Glutamatergic neuron (in vitro differentiated cells): ENCODE results near the gene NAV1. TPM values are rescaled to one million over a fixed set of nuclear protein-coding genes. Genes with fewer than 3 reads are reported as not detected.

Experiments
- DNase-seq: peaks from one replicate; pipeline ENCODE4 v3.0.0; 2022
- H3K27ac Mint-ChIP-seq: one replicate; pipeline ENCODE4 v1.8.0; 2020; ENCODE audit warnings: mild to moderate bottlenecking, mixed read lengths, inconsistent platforms; ENCODE audit not compliant: unreplicated experiment
- H3K27me3 Mint-ChIP-seq: one replicate; pipeline ENCODE4 v1.8.0; 2020; ENCODE audit warnings: mild to moderate bottlenecking, moderate library complexity, mixed read lengths, inconsistent platforms; ENCODE audit not compliant: unreplicated experiment
- H3K36me3 Mint-ChIP-seq: one replicate; pipeline ENCODE4 v1.8.0; 2020; ENCODE audit warnings: mild to moderate bottlenecking, mixed read lengths, inconsistent platforms; ENCODE audit not compliant: unreplicated experiment
- H3K4me1 Mint-ChIP-seq: one replicate; pipeline ENCODE4 v1.8.0; 2020; ENCODE audit warnings: mild to moderate bottlenecking, low read depth, mixed read lengths, inconsistent platforms; ENCODE audit not compliant: unreplicated experiment
- H3K4me3 Mint-ChIP-seq: one replicate; pipeline ENCODE4 v1.8.0; 2020; ENCODE audit warnings: mild to moderate bottlenecking, mixed read lengths, inconsistent platforms; ENCODE audit not compliant: unreplicated experiment
- H3K9me3 Mint-ChIP-seq: one replicate; pipeline ENCODE4 v1.8.0; 2020; ENCODE audit warnings: mild to moderate bottlenecking, moderate library complexity, mixed read lengths, inconsistent platforms; ENCODE audit not compliant: unreplicated experiment
- total RNA-seq: library from RNA; stranded (reverse); fragmentation: NEBNext Ultra II Directional; extraction: Animal tissue kit (Norgen Biotek cat#: 25700); gene quantifications from one replicate; pipeline ENCODE4 v1.2.1, GENCODE V29; 2021; ENCODE audit not compliant: unreplicated experiment
- TF ChIP-seq, protein P1 (sequence below): fragments of 200-600 bp; sonication (generic); IDR thresholded peaks from one replicate; pipeline ENCODE4 v1.5.0; 2021; ENCODE audit not compliant: partially characterized antibody, unreplicated experiment

Gene NAV1
- total RNA-seq, 1 donor from 2014 or later: 124 TPM

- H3K4me1 Mint-ChIP-seq: peaks cover 7% of the 10 kb centered on the region
- H3K36me3 Mint-ChIP-seq: peaks cover 9% of the 10 kb centered on the region
- no peak overlapping the region for H3K27ac Mint-ChIP-seq
- peaks cover 11% of the 10 kb centered on the region for H3K27me3 Mint-ChIP-seq
- TF ChIP-seq, protein P1, sequence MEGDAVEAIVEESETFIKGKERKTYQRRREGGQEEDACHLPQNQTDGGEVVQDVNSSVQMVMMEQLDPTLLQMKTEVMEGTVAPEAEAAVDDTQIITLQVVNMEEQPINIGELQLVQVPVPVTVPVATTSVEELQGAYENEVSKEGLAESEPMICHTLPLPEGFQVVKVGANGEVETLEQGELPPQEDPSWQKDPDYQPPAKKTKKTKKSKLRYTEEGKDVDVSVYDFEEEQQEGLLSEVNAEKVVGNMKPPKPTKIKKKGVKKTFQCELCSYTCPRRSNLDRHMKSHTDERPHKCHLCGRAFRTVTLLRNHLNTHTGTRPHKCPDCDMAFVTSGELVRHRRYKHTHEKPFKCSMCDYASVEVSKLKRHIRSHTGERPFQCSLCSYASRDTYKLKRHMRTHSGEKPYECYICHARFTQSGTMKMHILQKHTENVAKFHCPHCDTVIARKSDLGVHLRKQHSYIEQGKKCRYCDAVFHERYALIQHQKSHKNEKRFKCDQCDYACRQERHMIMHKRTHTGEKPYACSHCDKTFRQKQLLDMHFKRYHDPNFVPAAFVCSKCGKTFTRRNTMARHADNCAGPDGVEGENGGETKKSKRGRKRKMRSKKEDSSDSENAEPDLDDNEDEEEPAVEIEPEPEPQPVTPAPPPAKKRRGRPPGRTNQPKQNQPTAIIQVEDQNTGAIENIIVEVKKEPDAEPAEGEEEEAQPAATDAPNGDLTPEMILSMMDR: no peak
- peaks cover 8% of the 10 kb centered on the region for H3K9me3 Mint-ChIP-seq
- H3K4me3 Mint-ChIP-seq: no peak overlapping the region
- no peak for DNase-seq
Measured at GRCh38 chr1:201508809-201509208, 30.1 kb upstream of the NAV1 start.

DNA sequence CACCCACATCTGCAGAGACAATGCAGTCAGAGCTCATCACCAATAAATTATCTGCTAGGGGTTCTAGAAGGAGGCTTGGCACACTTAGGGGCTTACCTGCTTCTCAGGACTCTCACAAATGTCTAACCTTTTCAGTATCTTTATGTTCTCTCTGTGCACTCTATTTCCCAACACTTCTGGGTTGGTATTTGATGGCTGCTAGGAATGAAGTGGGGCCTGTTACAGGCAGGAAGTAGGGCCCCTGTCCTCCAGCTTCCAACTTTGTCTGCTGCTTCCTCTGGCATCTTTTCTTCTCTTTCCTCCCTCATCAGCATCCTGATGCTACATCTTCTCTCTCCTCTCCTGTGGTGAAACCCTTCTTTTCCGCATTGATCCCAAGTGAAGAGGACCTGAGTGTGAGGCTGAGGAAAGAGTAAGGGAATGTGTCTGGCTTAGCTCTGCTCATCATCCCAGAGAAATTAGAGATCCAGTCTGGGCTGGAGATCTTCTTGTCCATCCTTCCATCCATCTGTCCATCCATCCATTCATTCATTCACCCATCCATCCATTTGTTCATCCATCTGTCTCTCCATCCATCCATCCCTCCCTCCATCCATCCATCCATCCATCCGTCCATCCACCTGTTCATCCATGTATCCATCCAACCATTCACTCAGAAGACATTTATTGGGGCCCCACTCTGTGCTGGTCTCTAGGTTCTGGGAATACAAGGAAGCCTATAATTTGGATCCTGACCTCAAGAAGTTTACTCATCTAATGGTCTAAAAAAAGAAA, 29.1 kb upstream of the NAV1 start:
- H3K36me3 Mint-ChIP-seq: peaks cover 9% of the 10 kb centered on the region
- TF ChIP-seq, protein P1: no peak
- no peak for DNase-seq
- peaks cover 8% of the 10 kb centered on the region for H3K9me3 Mint-ChIP-seq
- H3K4me3 Mint-ChIP-seq: peak overlapping the region; percentile 8
- H3K4me1 Mint-ChIP-seq: peaks cover 7% of the 10 kb centered on the region
- H3K27me3 Mint-ChIP-seq: peaks cover 11% of the 10 kb centered on the region
- H3K27ac Mint-ChIP-seq: no peak overlapping the region

DNA sequence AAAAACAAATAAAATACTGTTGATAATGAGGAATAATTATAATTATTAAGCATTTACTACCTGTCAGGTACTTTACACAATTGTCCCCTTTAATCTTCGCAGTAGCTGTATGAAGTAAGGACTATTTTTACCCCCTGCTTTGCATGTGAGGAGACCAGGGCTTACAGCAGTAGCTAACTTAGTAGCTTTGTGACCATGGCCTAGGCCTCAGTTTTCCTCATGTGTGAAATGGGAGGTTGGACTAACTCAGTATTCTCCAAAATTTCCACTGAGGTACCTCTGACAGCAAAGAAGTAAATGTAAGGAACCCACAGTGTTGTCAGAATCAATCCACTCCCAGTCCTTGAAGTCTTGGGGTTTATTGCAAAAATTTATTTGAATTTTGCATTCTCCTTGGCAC, 28.2 kb upstream of the NAV1 start:
- H3K36me3 Mint-ChIP-seq: peaks cover 9% of the 10 kb centered on the region

GRCh38 chr1:201511396-201511940, 27.5 kb upstream of the NAV1 start:
- Mint-ChIP-seq H3K27me3 (peaks cover 11% of the 10 kb centered on the region), H3K27ac (no peak overlapping the region), H3K4me1 (peaks cover 6% of the 10 kb centered on the region), H3K36me3 (peaks cover 9% of the 10 kb centered on the region), H3K4me3 (peak overlapping the region; percentile 36), H3K9me3 (peaks cover 8% of the 10 kb centered on the region)
- TF ChIP-seq, protein P1: no peak
- DNase-seq: no peak

More for the DNA sequence above, 28.2 kb upstream of the NAV1 start:
- peaks cover 8% of the 10 kb centered on the region for H3K9me3 Mint-ChIP-seq
- TF ChIP-seq, protein P1: no peak
- no peak overlapping the region for H3K27ac Mint-ChIP-seq
- H3K27me3 Mint-ChIP-seq: peaks cover 11% of the 10 kb centered on the region
- H3K4me3 Mint-ChIP-seq: no peak overlapping the region
- DNase-seq: no peak
- H3K4me1 Mint-ChIP-seq: peaks cover 7% of the 10 kb centered on the region

GRCh38 chr1:201511941-201512539, 26.9 kb upstream of the NAV1 start:
- peak; percentile 62 for DNase-seq
- H3K36me3 Mint-ChIP-seq: peaks cover 9% of the 10 kb centered on the region
- peaks cover 11% of the 10 kb centered on the region for H3K27me3 Mint-ChIP-seq
- peak overlapping the region; percentile 19 for H3K4me3 Mint-ChIP-seq
- H3K9me3 Mint-ChIP-seq: peaks cover 8% of the 10 kb centered on the region
- H3K27ac Mint-ChIP-seq: no peak overlapping the region
- TF ChIP-seq, protein P1: no peak
- peaks cover 6% of the 10 kb centered on the region for H3K4me1 Mint-ChIP-seq
